Upper lobe of left lung (tissue), 6 donors: Measurements from ENCODE around the gene RAB11FIP4. TPM values are rescaled to one million over a fixed set of nuclear protein-coding genes. Genes with fewer than 3 reads are reported as not detected.

Source experiments
- ATAC-seq, 2 donors: fragments of 200-7000 bp; cut with Tn5 transposase; one replicate each; pipeline ENCODE4 v1.9.1; 2022; ENCODE audit warnings: mild to moderate bottlenecking in 2 of 2, moderate library complexity in 2 of 2; ENCODE audit not compliant: low FRiP score in 2 of 2
- DNase-seq, 2 donors: peaks; one replicate each; pipeline ENCODE4 v3.0.0-alpha.2; 2019 to 2020
- H3K27ac ChIP-seq, 4 donors: fragments of 200-600 bp; sonication (generic); one replicate each; pipeline ENCODE4 v1.5.1; 2016 to 2019
- H3K27me3 ChIP-seq, 4 donors: fragments of 200-600 bp; sonication (generic); one replicate each; pipeline ENCODE4 v1.5.1; 2017 to 2019
- H3K36me3 ChIP-seq, 4 donors: fragments of 200-600 bp; sonication (generic); one replicate each; pipeline ENCODE4 v1.5.1; 2016 to 2019
- H3K4me1 ChIP-seq, 4 donors: fragments of 200-600 bp; sonication (generic); one replicate each; pipeline ENCODE4 v1.5.1; 2018 to 2019
- H3K4me3 ChIP-seq, 4 donors: fragments of 200-600 bp; sonication (generic); one replicate each; pipeline ENCODE4 v1.5.1; 2017 to 2019; ENCODE audit warnings: mild to moderate bottlenecking in 2 of 4, moderate library complexity in 1 of 4
- H3K9me3 ChIP-seq, 4 donors: fragments of 200-600 bp; sonication (generic); one replicate each; pipeline ENCODE4 v1.5.1; 2018 to 2019
- EP300 ChIP-seq, 4 donors: sonication (generic); formaldehyde crosslinking; IDR thresholded peaks; one replicate each; pipeline ENCODE4 v1.5.1; 2017; ENCODE audit warnings: antibody characterized with exemption in 4 of 4, control low read depth in 2 of 4
- POLR2A ChIP-seq, 4 donors: fragments of 450-650 bp; IDR thresholded peaks; one replicate each; pipeline ENCODE4 v1.5.1; 2016 to 2017; ENCODE audit warnings: antibody characterized with exemption in 4 of 4, mild to moderate bottlenecking in 2 of 4
- POLR2AphosphoS5 ChIP-seq, 2 donors: sonication (generic); formaldehyde crosslinking; IDR thresholded peaks; one replicate each; pipeline ENCODE4 v1.5.1; 2017; ENCODE audit warnings: antibody characterized with exemption in 2 of 2
- WGBS, 2 donors: methylation state at CpG; one replicate each; pipeline ENCODE4 v1.1.5; 2017 to 2018; 5-methylcytosine and 5-hydroxymethylcytosine counted together
- total RNA-seq, 6 donors: library from RNA; depleted of rRNA in 4 of 6; stranded (reverse); fragments of >200 nt in 4 of 6; gene quantifications; one replicate each; pipeline versions ENCODE4 v1.1.0 to v1.2.1, GENCODE V29; 2016 to 2021
- TF ChIP-seq, protein P1 (sequence below), 6 experiments: fragments of 450-650 bp in 4 of 6; fragments of 200-600 bp in 2 of 6; sonication (generic) in 2 of 6; IDR thresholded peaks; one replicate each; pipeline ENCODE4 v1.5.1; 2016 to 2019; ENCODE audit warnings: antibody characterized with exemption in 6 of 6
- donor health status: DM: no; HTN: no; CAD: no; lungs with moderate emphysema.
- donor health status: DM: no; HTN: yes; CAD: no; lungs with severe emphysema.

RAB11FIP4 gene
- total RNA-seq, 6 donors from 2014 or later: 15.2 to 36.1 (median 23.3) TPM

DNA sequence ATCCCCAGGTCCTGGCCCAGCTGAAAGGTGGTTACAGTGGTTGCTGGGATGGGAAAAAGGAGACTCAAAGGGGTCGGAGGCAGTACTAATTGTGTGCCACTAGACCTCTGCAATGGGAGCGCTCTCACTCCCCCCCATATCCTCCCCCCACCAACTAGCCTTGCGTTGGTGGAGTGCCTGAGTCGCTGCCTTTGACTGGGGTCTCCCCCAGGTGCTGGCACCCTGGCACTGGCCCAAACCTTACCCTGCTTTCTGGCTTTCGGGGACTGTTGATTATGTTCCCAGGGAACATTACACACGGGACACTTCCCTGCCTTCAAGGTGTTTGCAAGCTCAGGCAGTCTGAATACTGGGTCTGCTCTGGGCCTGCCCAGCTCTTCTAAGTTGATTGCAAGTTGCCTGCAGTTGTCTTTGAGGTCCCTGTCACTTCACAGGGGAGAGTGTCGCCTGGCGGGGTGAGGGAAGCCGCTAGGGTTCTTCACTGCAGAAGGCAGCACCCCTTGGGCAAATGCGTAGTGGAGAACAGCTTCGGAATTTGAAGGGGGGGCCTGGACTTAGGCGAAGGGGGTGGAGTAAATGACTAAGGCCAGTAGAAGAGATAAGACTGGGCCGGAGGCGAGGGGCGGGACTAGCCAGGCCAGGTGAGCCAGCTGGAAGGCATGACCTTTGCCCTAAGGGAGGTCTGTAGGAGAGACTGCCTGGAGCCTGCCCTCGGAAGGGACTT, 98.0 kb downstream of the RAB11FIP4 start:
- no peaks in the 10 kb centered on the region for H3K36me3 ChIP-seq
- 63 to 75% methylated on average over 13 to 16 of the region's 16 CpGs for WGBS, 2 donors
- H3K27ac ChIP-seq: peak overlapping the region; percentile 76 to 91 (median 83)
- ATAC-seq: peak in 1 of 2 donors; percentile 39
- H3K27me3 ChIP-seq: peaks cover 0 to 5% (median 0%) of the 10 kb centered on the region in 4 donors
- H3K4me1 ChIP-seq: peaks cover 22 to 61% (median 57%) of the 10 kb centered on the region in 4 donors
- no peaks in the 10 kb centered on the region for H3K9me3 ChIP-seq
- TF ChIP-seq POLR2AphosphoS5 (IDR thresholded peaks at IDR 0.05): peak in 1 of 2 donors; percentile 13
- TF ChIP-seq, protein P1, sequence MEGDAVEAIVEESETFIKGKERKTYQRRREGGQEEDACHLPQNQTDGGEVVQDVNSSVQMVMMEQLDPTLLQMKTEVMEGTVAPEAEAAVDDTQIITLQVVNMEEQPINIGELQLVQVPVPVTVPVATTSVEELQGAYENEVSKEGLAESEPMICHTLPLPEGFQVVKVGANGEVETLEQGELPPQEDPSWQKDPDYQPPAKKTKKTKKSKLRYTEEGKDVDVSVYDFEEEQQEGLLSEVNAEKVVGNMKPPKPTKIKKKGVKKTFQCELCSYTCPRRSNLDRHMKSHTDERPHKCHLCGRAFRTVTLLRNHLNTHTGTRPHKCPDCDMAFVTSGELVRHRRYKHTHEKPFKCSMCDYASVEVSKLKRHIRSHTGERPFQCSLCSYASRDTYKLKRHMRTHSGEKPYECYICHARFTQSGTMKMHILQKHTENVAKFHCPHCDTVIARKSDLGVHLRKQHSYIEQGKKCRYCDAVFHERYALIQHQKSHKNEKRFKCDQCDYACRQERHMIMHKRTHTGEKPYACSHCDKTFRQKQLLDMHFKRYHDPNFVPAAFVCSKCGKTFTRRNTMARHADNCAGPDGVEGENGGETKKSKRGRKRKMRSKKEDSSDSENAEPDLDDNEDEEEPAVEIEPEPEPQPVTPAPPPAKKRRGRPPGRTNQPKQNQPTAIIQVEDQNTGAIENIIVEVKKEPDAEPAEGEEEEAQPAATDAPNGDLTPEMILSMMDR (IDR thresholded peaks at IDR 0.05): no peak
- peak in 1 of 4 donors; percentile 31 for TF ChIP-seq POLR2A (IDR thresholded peaks at IDR 0.05)
- TF ChIP-seq EP300 (IDR thresholded peaks at IDR 0.05): no peak
- peak overlapping the region in 3 of 4 donors; percentile 4 to 66 (median 65) for H3K4me3 ChIP-seq
- DNase-seq: peak; percentile 67 to 88

- Histone ChIP-seq H3K27me3 (peaks cover 0 to 5% (median 0%) of the 10 kb centered on the region in 4 donors), H3K4me3 (peak overlapping the region in 1 of 4 donors; percentile 65), H3K36me3 (no peaks in the 10 kb centered on the region), H3K27ac (peak overlapping the region in 2 of 4 donors; percentile 42 to 91), H3K4me1 (peaks cover 22 to 68% (median 63%) of the 10 kb centered on the region in 4 donors), H3K9me3 (no peaks in the 10 kb centered on the region)
- DNase-seq: no peak
- WGBS, 2 donors: 68 to 83% methylated on average over 9 of the region's 9 CpGs
- no peak for ATAC-seq
- TF ChIP-seq, protein P1 (IDR thresholded peaks at IDR 0.05): no peak
- TF ChIP-seq EP300 (IDR thresholded peaks at IDR 0.05) (no peak), POLR2A (IDR thresholded peaks at IDR 0.05) (no peak), POLR2AphosphoS5 (IDR thresholded peaks at IDR 0.05) (no peak)
Measured at GRCh38 chr17:31490019-31490650, 98.7 kb downstream of the RAB11FIP4 start.

DNA sequence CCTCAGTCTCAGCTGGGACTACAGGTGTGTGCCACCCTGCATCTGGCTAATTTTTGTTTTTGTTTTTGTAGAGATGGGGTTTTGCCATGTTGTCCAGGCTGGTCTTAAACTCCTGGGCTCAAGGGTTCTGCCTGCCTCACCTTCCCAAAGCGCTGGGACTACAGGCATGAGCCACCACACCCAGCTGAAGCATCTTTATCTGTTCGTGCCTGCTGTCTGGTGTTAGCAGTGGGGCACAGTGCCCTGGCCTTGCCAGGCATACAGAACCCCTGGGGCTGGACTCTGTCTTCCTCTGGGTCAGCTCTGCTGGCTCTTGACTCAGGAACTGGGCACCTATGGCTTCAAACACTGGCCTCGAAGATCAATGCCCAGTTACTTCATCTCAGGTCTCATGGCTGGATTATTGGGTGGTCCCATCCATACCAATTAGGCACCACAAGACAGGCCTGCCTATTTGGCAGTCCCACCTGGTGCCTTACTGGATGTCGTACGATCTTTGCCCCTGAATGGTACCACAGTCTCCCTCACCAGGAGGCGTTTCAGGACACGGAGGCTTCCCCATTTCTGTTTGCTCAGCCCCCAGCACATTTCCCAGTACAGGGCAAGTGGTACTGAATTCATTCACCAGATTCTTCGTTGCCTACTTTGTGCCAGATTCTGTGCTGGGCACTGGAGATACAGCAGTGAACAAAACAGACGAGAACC, 99.3 kb downstream of the RAB11FIP4 start:
- Histone ChIP-seq H3K36me3 (no peaks in the 10 kb centered on the region), H3K4me3 (no peak overlapping the region), H3K27me3 (peaks cover 0 to 5% (median 0%) of the 10 kb centered on the region in 4 donors), H3K27ac (peak overlapping the region in 3 of 4 donors; percentile 31 to 73 (median 42)), H3K9me3 (no peaks in the 10 kb centered on the region), H3K4me1 (peaks cover 22 to 68% (median 65%) of the 10 kb centered on the region in 4 donors)
- DNase-seq: no peak
- ATAC-seq: no peak
- TF ChIP-seq, protein P1 (IDR thresholded peaks at IDR 0.05): no peak
- no peak for TF ChIP-seq POLR2A (IDR thresholded peaks at IDR 0.05)
- TF ChIP-seq EP300 (IDR thresholded peaks at IDR 0.05): no peak
- no peak for TF ChIP-seq POLR2AphosphoS5 (IDR thresholded peaks at IDR 0.05)
- 87 to 90% methylated on average over 8 to 9 of the region's 9 CpGs for WGBS, 2 donors

- no peak for ATAC-seq
- WGBS, 2 donors: 73 to 79% methylated on average over 11 to 18 of the region's 18 CpGs
Measured at GRCh38 chr17:31491376-31492131, 100.1 kb downstream of the RAB11FIP4 start.

More at GRCh38 chr17:31491376-31492131, 100.1 kb downstream of the RAB11FIP4 start:
- DNase-seq: peak in 1 of 2 donors; percentile 56
- peaks cover 22 to 68% (median 64%) of the 10 kb centered on the region in 4 donors for H3K4me1 ChIP-seq
- no peak overlapping the region for H3K4me3 ChIP-seq
- peak overlapping the region in 3 of 4 donors; percentile 31 to 73 (median 42) for H3K27ac ChIP-seq
- peaks cover 0 to 5% (median 0%) of the 10 kb centered on the region in 4 donors for H3K27me3 ChIP-seq
- H3K9me3 ChIP-seq: no peaks in the 10 kb centered on the region
- H3K36me3 ChIP-seq: no peaks in the 10 kb centered on the region
- TF ChIP-seq, protein P1 (IDR thresholded peaks at IDR 0.05): no peak
- TF ChIP-seq POLR2AphosphoS5 (IDR thresholded peaks at IDR 0.05) (no peak), POLR2A (IDR thresholded peaks at IDR 0.05) (no peak), EP300 (IDR thresholded peaks at IDR 0.05) (no peak)
